Left renal cortex interstitium (tissue), 4 donors: Measurements from ENCODE around the gene NENF. TPM values are rescaled to one million over a fixed set of nuclear protein-coding genes. Genes with fewer than 3 reads are reported as not detected.
"Not testable (repeated sequence)": the region's sequence is repeated elsewhere in the genome, so short reads cannot be mapped to it uniquely, and the experiment has no call there.

Experiments used
- DNase-seq, 4 donors: peaks; one replicate each; pipeline ENCODE4 v3.0.0-alpha.2; 2013; ENCODE audit warnings: low read depth in 4 of 4, low spot score in 2 of 4, missing footprints in 1 of 4
- polyA plus RNA-seq, 4 donors: library from polyadenylated mRNA; unstranded; fragments of 120-200 nt; gene quantifications; one replicate each; pipeline ENCODE4 v1.2.1, GENCODE V29; 2013; ENCODE audit not compliant: insufficient read length in 4 of 4

NENF gene
- polyA plus RNA-seq, 4 donors, result 29.9 to 57.4 (median 41.5) TPM

DNA sequence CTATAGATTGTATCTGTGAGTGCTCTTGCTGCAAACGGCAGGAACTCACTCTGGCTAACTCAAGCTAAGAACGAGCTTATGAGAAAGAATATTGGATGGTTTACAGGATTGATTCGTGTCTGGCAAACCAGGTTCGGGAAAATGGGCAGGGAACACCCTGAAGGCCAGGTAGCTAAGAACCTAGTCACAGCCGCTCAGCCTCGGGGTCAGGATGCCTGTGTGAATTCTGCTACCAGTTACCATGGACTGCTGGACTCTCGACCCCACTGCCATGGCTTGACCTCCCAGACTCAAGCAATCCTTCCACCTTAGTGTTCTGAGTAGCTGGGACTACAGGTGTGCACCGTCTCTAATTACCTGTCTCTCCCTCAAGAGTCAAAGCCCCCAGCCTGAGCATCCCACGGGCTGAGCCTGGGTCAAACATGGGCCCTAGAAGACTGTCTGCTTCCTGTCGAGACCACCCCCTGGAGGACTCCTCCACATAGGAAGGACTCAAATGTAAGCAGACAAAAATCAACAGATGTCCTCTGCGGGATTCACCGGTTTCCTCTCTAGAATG lies 45.8 kb downstream of the NENF start:
- DNase-seq, result no peak

DNA sequence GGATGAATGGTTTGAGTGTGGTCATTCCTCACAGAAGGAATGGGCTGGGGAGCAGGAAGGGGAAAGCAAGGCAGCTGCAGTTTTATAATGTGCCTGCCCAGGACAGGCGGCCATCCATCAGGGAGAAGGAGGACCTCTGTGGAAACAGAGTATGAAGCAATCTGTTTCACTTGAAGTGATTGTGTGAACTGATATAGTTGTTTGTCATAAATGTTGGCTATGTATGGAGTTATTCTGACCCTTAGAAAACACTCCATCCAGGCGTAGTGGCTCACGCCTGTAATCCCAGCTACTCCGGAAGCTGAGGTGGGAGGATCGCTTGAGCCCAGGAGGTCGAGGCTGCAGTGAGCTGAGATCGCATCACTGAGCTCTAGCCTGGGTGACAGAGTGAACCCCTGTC lies 46.5 kb downstream of the NENF start:
- DNase-seq, result no peak

DNA sequence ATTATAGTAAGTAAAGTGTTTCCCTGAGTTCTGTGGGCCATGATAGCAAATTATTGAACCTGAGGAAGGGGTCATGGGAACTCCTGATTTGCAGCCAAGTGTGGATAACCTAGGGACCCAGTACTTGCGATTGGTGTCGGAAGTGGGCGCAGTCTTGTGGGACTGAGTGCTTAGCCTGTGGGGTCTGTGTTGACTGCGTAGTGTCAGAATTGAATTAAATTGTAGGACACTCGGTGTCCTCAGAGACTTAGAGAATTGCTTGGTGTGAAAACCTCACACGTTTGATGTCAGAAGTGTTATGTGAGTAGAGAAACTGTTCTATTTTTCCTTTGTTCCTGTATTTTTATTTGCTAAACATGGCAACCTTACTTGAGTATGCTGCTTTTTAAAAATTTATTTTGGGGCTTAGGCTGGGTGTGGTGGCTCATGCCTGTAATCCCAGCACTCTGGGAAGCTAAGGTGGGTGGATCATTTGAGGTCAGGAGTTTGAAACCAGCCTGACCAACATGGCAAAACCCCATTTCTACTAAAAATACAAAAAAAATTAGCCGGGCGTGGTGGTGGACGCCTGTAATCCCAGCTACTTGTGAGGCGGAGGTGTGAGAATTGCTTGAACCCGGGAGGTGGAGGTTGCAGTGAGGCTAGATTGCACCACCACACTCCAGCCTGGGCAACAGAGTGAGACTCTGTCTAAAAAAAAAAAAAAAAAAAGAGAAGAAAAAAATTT lies 48.2 kb downstream of the NENF start:
- DNase-seq, result not testable (repeated sequence)

DNA sequence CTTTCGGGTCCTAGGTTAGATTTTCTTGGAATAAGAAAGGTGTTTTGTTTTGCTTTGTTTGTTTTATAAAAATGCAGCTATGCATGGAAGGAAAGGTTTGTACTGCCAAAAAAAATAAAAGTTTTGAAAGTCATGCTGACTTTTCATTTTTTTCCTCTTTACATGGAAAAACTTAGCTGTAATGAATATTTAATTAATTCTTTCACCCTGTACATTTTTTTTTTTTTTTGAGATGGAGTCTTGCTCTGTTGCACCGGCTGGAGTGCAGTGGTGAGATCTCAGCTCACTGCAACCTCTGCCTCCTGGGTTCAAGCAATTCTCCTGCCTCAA lies 48.7 kb downstream of the NENF start:
- no peak for DNase-seq

DNA sequence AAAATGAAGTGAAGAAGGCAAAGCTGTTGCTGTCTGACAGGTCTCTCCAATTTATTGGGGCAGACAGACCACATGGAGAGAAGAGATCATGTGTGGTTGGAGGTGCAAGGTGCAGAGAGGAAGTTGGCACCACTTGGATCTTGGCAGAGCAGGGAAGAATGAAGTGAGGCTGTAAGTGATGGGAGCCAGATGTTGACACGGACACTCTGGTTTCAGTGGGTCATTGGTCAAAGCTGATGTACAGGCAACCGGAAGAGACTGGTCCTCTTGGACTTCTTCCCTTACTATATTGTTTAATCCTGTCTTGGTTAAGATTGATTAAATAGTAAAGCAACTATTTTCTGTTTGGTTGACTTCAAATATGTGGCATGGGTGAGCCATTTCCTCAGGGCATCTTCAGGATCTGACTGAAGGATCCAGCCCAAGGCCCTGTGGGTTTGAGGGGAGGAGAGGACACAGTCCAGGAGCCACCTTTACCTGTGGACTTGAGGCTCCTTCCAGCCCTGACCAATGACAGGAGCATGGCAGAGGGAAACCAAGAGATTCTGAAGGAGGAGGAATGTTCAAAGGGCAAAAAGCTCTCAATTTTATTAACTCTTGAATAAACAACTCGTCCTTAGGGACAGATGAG lies 49.4 kb downstream of the NENF start:
- no peak for DNase-seq

DNA sequence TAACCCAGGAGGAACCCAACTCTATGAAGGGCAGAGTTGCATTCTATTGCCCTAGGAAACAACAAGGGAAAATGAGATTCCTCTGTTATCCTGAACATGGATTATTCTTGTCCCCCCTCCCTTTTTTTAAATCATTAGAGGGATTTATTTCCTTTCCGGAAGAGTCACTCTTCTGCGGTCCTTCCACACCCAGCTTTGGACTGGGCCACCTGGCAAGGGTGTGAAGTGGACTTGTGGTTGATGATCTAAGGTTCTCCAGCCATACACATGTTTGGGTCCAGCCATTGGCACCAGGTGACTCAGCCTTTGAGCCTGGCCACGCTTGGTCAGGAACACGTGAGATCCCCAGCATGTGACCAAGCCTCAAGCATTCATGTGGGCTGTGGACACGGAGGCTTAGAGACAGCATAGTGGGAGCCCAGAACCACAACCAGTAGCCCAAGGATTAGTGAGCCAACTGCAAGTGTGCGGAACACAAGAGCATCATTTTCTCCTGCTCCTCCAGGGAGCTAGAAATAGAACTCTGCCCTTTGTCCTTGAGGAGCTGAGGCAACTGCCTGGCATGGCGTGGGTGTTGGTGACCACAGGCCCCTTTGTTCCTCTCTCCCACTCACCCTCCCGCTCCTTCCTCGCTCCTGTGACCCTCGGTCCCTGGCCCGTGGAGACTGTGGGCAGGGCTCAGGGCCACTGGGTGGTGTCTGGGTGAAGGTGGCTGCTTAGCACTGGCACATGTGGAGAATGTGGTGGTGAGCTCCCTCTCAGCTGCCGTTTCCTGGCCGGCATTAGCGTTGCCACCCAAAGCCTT lies 50.1 kb downstream of the NENF start:
- no peak for DNase-seq

DNA sequence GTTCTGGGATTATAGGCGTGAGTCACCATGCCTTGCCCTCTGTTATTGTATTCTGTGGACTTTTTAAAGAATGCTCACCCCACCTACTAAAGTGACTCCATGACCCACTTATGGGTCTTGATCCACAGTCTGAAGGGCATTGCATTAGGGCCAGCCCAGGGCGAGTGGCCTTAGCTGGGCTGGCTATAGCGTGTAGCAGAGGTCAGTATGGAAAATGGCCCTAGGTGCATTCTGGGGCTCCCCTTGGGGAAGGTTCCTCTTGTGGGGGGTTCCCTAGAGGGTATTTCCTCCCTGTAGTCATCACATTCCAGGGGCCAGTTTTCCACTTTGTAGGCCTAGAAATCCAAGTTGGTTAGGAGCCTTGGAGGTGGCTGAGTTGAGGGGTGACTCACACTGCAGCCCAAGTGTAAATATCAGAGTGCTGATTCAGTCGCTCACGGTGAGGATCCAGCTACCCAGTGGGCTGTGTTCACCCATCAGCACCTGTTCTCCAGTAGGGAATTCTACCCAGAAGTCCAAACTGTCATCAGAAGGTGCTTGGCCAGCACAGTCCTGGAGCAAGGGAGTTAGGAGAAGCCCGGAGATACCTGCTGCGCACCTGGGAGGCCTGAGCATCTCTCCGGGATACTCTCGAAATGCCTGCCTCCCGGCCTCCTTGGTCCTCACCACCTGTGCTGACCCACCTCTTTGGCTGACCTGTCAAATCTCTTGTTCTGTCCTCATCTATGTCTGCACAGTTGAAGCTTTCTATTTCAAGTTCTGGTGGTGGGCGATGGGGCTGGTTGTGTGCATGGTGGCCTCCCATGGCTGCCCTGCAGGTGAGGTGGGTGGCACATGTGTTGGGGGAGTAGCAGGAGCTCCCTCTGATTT lies 52.2 kb downstream of the NENF start:
- no peak for DNase-seq

DNA sequence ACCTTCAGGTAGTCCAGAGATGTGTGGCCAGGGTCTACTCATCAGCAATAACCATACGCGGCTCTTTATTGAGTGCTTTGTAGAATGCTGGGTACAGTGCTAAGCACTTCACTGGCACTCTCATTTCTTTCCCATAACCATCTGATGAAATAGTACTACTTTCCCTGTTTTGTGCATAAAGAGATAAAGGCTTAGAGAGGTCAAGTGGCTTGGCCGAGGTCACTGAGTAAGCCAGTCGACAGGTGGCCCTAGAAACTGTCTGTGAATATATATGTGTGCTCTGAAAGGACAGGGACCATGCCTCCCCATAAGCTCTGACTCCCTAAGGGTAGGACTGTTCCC lies 52.8 kb downstream of the NENF start:
- no peak for DNase-seq

DNA sequence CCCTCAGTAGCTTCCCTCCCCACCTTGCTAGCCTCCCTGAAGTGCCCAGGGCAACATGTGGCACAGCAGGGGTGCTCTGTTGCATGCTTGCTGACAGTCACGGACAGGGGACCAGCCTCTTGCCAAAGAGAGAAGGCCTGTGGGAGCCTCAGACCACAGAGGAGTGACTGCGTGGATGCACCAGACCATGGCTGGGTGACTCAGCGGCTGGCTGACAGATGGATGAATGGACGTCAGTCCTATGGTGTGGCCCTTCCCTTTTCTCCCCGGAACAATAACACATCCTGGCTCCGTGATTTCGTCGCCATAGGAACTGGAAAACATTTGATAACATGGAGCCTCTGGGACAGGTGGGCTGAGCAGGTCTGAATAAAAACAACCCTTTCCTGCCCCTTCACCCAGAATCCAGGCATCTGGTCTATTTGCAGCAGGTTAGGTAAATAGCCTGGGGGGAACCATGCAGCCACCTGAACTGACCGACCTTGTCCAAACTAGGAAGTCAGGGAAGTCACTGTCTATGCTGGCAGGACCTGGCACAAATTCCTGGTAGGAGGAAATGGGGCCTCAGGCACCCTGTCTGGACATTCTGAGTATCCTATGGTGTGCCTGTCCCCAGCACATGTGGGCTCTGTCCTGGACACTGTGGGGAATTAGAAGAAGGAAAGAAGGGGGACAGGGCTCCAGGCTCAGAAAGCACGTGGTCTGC lies 53.3 kb downstream of the NENF start:
- peak in 2 of 4 donors; percentile 20 to 31 for DNase-seq

DNA sequence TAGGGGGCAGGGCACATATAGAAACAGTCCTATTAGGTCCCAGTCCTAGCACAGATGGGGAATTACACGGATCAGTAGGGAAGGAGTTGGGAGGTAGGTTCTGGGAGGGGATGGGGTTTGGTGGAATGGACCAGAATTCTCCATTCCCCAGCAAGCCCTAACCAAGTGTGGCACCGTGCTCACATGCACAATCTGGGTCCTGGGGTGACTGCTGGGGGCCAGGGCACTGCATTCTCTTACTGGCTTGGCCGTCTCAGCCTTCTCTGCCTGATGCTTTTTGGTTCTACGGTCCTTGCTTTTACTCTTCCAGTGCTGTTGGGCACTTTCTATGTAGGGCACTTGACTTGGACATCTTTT lies 53.9 kb downstream of the NENF start:
- DNase-seq, result no peak

DNA sequence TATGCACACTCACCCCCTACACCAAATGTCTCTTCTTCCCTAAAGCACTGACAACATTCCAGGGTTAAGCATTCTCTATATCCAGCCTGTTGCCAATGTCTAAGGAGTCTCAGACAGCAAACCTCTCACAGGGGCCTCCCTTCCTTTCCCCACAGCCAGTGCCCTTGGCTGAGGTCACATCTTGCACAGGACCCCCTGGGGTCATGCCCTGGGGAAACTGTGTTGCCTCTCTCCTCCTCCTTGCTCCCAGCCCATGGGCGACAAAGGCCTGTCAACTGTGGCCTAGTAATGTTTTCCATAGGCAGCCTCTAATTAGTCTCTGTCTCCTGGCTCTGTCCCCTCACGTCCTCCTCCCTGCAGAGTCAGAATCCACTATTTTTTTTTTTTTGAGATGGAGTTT lies 54.6 kb downstream of the NENF start:
- DNase-seq, result no peak

DNA sequence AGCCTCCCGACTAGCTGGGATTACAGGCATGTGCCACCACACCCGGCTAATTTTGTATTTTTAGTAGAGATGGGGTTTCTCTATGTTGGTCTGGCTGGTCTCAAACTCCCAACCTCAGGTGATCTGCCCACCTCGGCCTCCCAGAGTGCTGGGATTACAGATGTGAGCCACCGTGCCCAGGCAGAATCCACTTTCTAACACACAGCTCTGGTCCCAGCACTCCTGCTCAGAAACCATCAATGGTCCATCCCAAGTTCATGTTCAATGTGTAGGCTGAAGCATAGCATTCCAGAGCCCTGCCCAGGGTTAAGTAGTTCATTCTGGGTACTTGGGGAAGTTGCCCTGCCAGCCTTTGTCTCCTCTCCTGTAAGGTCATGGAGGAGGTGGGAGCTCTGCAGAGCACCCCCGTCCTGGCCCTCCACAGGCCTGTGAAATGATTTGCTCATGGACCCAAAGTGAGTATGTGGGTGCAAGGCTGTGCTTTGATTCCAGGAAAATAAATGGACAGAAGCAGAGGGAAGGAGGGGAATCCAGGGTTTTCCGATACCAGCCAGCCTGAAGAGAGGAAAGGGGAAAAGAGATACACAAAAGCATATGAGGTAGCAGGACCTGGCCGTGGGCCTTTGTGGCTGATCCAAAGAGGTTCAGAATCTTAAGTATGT lies 55.2 kb downstream of the NENF start:
- DNase-seq, result no peak

DNA sequence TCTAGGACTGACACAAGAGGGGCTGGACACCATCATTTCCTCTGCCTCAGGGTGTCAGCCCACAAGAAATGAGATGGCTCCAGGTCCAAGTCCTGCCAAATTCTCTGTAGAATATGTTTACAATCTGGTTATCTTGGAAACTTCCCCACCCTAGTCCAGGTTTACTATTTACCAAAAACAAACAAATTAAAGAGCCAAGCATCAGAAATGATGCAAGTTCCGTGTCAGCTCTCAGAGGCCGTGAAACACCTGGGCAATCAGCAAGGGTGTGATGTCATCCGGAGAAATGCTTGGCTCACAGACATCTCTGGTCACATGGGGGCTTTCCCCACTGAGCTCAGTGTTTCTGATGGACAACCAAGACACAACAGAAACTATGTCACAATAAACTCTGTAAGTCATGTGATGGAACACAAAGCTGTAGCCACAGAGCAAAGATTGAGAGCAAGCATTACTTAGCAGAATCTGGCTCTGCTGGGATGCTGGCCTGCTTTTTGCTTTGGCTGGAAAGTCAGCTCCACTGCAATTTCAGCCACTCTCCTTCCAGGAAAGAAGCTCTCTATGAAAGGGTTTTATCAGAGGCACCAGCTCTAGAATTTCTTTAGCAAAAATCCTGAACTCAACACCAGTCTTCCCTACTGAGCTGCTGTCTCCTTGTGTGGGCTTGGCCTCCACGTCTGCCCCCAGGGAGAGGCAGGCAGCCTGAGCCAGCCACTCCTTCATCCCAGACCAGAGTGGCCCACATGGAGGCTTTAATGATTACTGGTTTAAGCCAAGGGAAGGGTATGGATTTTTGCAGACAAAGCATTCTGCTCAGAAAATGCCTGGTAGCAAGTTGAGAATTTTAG lies 55.9 kb downstream of the NENF start:
- no peak for DNase-seq

DNA sequence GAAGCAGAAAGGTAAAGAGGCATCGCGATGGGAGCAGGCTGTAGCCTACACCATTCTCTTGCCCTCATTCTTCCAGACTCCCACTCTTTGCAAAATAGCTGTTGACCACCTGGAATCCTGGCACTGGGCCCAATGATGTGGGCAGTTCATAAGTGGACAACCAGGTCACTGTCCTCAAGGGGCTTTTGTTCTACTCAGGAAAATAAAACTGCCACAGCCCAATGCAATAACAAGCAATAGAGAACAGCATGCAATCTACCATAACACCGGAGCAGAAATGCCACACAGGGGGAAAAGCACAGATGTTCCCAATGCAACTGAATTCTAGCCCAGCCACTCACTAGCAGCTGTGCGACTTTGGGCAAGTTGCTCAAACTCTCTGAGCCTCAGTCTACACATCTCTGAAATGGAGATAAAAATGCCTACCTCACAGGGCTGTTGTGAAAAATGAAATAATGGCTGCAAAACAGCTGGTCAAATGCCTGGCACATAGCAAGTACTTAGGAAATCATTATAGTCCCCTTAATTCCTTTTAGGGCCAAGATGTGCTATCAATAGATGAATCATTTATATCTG lies 56.7 kb downstream of the NENF start:
- DNase-seq, result no peak

DNA sequence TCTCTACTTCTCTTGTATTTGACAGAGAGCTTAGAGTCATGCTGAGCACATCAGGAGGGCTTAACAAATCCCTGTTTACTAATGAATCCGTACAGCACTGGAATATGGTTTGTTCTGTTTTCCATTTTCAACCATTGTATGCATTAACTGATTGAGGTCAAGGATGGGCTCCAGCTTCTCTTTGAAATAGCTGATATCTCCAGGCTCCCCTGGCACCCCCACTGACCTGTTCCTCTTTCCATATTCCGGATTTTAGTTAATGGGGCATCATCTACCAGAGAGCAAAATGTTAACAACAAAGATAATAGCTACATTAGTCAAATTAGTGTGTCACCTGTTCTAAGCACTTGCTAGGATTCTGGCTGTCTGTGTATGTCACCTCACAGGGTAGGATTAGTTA lies 57.6 kb downstream of the NENF start:
- DNase-seq, result no peak

DNA sequence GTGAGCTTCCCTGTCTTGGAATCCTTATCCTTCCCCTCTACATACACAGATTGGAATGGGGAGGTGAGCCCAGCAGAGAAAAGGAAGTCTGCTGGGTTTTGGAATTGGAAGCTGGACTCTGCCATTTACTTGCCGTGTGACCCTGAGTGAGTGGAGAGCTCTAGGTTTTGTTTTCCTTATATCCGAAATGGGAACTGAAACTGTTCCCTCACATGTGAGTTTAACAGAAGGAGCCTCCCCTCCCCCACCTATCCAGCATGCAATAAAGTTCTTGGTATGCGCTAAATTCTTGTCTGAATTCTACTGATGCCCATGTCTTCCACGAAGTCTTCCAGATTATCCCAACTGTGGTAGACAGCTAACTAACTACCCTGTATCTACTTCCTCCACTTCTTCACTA lies 58.7 kb downstream of the NENF start:
- DNase-seq, result no peak
